Measurements from ENCODE around the gene TMEM63C.

The TMEM63C gene

DNA sequence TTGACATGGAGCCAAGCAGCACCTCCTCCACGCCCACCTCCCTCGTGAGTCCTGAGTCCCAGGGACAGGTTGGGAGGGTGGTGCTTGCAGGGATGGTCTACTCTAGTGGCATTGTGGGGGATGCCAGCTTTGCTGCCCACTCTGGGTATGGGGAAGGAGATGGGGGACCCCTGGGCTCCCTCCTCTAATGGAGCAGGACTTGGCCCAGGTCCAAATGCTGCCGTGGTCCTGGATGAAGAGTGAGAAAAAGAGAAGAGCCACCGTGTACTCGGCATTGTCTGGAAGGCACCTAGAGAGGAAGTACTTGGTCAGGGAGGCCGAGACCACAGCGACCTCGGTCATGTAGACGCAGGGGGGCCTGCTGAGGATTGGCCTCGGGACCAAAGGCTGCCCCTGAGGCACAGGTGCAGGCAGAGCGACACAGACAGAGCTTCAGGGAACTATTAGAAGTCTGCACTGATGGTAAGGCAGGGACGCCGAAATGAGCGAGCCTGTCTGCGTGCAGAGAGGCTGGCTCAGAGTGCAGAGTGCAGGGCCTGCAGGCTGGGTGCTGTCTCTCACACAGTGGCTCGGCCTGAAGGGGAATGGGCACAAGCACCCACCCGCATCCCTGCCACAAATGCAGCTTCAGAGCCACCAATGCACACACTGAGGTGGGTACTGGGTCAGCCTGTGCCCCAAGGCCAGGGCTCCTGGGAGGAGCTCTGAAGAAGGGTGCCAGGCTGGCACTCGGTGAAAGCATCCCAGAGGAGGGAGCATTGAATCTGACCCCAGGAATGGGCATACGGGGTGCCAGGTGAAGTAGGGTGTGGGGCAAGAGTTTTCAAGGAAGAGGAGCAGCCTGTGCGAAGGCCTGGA lies 72.0 kb downstream of the TMEM63C start:
- no peak for DNase-seq (ENCODE audit: low spot score)

DNA sequence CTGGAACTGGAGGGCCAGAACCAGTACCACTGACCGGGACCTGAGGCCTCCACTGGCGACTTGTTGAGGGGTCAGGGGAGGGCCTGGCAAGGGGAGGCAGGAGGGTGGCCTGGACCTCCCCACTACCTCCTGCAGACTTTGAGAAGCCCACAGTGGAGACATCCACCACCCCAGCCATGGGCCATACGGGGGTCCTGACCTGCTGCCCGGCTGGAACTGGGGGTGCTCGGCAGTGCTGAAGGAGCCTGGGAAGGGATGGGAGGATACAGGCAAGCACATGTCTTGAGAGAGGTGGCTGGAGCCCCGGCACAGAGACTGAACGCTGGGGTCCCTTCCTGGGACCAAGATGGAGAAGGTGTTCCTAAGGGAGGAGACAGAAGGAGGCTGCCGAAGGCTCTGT lies 75.1 kb downstream of the TMEM63C start:
- DNase-seq (ENCODE audit: low spot score): no peak

DNA sequence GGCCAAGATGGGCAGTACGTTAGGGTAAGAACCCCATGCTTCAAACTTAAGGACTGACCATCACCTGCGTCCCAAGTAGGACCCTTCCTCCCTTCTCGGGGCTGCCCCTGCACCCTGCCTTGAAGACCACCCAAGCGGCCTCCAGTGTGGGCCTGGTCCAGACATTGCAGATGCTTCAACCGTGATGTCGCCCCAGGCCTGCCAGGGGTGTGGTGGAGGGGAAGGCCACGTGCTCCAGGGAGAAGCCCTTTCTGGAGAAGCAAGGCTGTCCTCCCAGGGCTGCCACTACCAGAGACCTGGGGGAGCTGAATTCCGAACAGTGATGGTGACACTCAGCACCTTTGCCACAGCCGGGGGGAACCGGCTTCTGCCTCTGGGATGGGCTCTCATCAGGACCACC lies 76.1 kb downstream of the TMEM63C start:
- DNase-seq (ENCODE audit: low spot score): no peak

DNA sequence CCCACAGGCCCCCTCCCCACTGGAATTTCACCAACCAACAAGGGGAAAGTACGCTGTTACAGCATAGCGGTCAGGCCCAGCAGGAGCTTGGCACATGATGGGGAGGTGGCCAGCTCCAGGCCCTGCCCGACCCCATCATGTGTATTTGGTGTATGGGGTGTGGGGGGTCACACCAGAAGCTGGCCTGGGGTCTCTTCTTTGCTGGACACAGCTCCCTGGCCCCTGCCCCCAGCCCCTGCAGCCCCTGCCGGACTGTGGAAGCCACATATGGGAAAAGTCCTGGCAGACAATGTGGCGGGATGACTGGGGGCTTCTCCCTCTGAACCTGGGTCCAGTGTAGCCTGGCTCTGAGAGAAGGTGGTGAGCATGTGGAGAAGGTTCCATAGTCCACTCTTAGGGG lies 77.0 kb downstream of the TMEM63C start:
- no peak for DNase-seq (ENCODE audit: low spot score)

DNA sequence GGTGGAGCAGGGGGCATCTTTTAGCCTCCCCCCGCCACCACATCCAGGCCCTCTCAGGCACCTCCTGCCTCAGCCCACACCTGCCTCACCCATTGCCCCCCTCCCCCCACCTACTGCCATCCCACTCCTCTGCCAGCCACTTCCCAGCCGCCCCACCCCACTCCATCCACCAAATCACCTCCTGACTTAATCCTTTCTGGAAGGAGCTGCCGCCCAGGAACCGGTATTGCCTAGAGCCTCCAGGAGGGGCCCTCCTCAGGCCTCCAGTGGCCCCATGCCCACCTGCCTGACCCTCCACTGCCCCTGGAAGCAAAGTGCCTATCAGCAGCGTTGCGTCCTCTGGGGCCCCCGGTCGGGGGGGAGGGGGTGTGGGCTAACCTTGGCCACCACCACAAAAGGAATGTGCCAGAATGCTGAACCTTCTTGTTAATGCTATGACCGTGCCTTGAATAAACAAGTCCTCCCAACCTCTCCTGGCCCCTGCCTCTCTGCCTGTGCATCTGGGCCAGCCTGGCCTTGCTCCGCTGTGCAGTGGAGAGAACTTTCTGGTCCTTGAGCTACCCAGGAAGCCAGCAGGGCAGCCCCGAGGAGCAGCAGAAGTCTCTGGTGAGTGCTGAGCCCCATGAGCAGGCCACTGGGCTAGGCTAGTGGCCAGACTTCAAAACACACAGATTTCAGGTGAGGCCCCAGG lies 77.6 kb downstream of the TMEM63C start:
- DNase-seq (ENCODE audit: low spot score): no peak

DNA sequence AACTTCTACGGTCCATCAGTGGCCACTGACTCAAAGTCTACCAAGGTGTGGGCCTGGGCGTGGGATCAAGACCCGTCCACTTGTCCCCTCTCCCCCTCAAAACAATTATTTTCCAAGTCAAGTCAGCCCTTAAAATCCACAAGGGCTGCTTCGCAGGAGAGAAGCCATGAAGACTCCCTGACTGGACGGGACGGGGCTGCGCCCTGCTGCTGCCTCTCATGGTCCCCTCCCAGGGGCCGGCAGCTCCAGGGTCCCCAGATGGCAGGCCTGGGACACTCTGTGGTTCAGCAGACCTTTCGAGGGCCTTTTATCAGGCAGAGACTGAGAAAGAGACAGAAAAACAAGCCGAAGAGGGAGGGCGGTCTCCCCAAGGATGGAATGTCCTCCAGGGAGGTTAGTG lies 78.6 kb downstream of the TMEM63C start:
- DNase-seq (ENCODE audit: low spot score): no peak

DNA sequence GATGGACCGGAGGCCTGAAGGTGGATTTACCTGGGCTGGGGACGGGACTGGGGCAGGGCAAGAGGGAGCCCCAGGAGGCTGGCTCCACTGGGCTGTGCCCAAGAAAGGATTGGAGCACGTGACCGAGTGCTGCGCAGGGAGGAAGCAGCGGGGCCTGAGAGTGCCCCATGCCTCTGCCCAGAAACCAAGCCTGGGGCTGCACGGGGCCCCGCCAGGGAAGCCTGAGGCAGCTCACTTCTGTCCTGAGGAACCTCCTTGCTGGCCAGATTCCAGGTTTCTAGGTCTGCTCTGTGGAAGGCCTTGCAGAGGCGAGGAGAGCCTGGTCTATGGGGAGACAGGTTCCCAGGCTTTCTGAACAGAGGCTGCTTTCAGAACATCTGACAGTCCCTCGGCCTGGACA lies 79.0 kb downstream of the TMEM63C start:
- DNase-seq (ENCODE audit: low spot score): no peak

DNA sequence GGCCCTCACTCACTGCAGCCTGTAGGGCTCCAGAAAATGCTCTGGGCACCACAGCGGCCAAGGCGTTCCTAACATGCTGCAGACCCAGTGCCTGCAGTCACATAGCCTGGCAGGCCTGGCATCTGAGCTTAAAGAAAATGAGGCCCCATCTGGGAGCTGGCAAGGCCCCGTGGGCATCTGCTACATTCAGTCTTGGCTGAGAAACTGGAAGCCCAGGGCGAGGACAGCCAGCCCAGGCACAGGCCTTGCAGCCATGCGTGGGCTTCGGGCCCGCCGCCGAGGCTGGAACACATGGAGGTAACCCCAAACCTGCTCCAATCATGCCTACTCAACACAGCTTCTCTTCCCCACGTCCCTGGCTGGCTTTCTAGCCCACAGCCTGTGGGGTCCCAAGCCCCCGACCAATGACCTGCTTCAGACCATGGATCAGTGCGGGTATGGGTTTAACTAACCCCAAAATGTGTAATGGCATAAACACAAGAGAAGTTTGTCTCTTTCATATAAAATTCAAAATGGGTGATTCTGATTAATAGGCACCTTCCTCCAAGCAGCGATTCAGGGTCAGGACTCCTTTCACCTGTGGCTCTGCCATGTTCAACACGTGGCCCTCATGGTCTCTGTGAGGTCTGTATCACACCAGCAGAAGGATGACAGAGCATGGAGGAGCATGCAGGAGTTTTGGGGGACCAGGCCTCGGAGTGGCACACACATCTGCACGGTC lies 83.0 kb downstream of the TMEM63C start:
- DNase-seq (ENCODE audit: low spot score): no peak

DNA sequence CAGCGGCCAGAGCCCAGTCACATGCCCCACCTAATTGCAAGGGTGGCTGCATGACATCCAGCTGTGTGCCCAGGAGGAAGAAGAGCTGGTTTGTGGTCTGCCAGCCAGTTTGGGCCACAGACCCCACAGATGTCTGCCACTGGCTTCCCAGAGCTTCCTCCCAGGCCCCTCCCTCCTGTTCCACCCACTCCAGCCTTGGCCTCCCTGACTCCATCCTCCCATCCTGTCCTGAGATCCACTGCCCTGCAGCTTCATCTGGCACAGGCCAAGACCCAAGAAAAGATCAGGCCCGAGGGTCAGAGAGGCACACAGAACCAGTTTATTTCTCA lies 83.6 kb downstream of the TMEM63C start:
- DNase-seq (ENCODE audit: low spot score): no peak

DNA sequence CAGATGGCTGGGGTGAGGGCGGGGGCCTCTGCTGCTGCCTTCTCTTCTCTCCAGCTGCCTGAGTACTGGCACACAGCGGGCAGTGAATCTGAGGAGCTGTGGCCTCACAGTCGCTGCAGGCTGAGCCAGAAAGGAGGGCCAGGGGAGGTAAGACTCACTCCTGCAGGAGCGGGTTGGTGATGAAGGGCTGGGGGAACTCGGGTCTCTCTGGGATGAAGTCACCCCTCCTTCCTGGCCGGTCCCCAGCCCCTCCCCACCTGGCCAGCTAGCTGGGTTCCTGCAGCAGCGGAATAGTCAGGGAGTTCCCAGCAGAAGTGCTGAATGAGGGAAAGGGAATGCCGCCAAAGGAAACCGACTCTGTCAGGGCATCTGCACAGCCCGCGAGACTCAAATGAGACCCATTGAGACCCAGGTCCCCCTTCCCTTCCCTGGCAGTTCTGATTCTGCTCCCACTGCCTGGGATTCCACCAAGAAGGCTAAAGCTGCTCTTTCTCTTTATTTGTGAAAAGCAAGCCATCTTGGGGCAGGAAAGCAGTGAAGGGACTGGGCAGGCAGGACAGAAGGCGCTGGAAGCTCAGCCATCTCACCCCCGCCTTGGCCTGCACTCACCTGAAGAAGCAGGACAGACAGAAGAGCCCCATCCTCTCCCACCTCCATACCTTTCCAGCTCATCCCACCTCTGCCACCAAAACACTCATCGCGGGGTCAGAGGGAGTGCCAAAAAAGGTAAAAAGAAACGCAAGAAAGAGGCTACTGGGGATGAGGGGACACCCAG lies 84.2 kb downstream of the TMEM63C start:
- no peak for DNase-seq (ENCODE audit: low spot score)

DNA sequence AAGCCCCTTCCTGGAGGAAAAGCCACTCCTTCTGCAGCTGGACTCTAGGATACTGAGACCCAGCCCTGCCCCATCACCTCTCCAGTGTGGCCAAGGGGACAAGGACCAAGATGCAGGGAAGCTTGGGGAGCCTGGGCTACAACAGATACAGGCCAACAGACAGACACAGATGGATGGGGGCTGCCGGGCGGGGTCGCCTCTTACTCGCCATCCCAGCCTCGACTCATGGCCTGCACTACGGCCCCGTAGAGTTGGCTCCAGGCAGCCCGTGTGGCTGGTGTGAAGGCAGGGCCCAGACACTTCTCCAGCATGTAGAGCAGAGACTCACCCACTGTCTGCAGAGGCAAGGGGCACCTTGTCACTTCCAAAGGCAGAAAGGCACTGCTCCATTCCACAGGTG lies 84.7 kb downstream of the TMEM63C start:
- DNase-seq (ENCODE audit: low spot score): no peak

DNA sequence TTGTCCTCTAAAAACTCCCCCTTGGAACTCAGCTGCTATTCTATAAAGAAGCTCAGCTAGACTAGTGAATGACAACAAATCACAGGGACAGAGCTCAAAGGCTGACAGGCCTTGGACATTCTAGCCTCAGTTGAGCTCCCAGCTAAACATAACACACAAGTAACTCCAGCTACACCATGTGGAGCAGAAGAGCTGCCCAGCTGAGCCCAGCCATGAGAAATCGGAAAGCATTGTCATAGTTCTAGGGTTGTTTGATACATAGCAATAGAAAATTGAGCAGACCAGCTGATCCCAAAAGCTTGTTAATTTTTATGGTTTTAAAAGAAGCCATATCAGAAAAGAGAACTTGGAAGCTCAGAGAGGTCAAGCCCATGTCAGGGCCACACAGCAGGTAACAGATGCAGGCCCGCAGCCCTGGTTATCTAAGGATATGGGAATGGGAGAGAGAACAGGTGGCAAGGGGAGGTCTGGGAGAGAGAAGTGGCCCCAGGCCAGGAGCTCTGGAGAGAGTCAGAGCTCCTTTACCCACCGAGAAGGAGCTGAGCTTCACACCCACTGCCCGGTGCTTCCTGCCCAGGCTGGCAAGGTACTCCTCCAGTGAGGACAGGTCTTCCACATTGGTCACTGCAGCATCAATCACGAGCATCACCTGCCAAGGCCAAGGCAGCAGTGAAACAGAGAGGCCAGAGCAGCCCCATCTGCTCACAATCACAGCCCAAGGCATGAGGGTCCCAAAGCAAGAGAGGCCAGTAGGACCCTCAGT lies 86.5 kb downstream of the TMEM63C start:
- no peak for DNase-seq (ENCODE audit: low spot score)

DNA sequence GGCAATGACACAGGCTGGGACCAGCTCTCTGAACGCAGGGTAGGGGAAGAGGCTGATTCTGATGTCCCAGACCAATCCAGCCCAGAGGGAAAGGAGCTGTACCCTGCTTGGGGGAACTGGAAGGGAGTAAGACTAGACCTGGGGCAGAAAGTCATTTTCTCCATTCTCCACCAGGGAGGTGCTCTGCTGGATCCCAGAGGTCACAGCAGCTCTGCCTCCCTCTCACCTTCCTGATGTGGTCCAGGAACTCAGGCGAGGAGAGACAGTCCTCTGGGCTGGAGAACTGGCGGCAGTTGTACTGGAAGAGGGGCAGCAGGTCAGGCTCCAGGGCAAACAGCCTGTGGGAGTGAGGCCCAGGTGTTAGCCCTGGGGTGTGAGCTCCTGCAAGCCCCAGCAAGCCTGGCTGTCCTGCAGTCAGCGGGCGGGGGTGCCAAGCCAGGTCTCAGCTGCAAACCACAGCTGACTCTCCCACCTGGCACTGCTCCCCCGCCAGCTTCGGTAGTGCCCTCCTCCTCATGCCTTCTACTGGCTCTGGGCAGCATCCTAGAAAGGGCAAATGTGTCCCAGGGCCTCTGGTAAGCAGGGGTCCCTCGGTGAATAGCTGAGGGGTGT lies 87.5 kb downstream of the TMEM63C start:
- DNase-seq (ENCODE audit: low spot score): no peak

DNA sequence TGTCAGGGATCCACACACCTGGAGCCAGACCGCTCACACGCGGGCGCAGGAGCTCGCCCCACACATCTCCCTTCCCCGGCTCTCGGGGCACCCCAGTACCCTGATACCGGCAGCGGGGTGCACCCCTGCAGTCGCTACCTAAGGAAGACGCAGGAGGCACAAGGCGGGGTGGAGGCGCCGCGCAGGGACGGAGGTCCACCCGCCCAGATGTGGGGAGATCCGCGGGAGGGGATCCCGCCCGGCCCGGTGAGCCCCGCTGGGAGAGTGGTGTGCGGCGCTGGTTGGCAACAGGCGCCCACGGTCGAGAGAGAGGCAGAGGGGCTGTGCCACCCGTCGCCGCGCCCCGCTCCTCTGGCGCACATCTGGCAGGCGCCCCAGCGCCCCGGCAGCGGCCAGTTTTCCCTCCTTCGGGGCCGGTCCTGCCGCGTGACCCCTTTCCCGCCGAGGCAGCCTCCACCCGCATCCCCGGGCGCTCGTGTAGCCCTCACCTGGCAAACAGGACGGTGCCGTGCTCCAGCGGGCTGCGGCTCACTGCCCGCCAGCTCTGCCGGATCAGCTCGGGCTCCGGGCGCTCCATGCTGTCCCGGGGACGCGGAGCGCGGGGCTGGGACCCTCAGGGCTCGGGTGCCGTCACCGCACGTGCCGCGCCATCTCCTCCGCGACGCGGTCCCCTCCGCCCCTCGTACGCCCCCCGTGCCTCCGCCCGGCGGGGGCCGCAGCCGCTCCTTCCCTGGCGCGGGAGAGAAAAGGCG lies 88.9 kb downstream of the TMEM63C start:
- DNase-seq (ENCODE audit: low spot score): no peak

DNA sequence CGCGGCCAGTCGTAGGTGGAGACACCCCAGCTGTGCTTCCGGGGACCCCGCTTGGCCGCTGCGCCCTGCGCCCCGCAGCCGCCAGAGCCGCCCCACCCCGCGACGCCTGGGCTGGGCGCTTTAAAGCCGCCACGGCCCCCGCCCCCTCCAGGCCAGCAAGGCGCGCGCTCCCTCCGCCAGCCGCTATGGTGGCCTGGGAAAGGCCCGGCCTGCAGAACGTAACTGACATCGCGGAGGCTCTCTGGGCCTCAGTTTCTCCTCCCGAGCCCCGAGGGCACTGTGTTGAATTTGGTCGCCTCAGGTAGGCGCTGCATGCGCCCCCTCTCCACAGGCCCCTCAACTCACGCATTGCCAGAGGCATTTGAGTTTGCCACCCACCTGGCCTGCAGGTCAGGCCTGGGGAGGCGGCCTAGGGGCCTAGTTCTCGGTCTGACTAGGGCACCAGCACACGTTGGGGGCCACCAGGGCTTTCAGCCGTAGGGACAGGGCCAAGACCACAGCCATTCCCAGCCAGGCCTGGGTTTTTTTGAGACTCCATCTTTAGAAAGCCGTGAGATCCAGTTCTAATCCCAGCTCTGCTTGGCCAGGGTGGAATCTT lies 89.6 kb downstream of the TMEM63C start, which contains the start of gene NGB:
NGB (minus strand) TSS at position 94 of the 598 bp plus-strand sequence. CDS start 269 bp downstream, outside the sequence.
- no peak for DNase-seq (ENCODE audit: low spot score)

DNA sequence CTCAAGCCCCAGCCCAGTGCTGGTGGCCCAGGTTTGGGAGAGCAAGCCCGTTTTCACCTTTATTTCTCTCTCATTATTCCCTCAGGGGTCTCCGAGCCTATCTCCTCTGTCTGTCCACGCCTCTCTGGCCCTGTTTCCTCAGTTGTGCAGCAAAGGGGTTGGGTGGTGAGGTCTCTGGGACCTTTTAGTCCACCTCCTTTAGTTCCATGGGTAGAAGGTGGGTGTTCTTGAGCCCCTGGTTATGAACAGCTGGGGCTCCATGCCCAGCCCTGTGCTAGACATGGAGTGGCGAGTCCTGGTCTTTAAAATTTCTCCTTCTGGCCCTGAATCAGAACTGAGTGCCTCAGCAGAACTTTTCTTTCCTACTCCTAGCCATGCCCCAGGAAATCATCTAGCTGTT lies 90.7 kb downstream of the TMEM63C start:
- no peak for DNase-seq (ENCODE audit: low spot score)

DNA sequence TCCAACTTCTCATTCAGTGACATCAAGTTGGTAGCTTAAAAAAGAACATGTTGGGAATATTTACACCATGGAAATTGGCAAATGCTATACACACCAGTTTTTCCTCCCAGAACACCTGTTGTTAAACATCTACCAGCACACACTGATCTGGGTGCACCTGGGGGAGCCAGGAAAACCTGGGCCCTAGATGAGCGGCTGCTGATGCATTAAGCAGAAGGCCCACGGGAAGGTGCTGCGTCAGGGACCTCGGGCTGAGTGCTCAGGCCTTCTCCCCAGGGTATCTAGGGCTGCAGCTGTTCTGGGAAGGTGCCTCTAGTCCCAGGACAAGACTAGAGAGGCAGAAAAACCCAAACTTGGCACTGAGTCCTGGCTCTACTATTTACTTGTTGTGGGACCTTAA lies 92.2 kb downstream of the TMEM63C start:
- no peak for DNase-seq (ENCODE audit: low spot score)

DNA sequence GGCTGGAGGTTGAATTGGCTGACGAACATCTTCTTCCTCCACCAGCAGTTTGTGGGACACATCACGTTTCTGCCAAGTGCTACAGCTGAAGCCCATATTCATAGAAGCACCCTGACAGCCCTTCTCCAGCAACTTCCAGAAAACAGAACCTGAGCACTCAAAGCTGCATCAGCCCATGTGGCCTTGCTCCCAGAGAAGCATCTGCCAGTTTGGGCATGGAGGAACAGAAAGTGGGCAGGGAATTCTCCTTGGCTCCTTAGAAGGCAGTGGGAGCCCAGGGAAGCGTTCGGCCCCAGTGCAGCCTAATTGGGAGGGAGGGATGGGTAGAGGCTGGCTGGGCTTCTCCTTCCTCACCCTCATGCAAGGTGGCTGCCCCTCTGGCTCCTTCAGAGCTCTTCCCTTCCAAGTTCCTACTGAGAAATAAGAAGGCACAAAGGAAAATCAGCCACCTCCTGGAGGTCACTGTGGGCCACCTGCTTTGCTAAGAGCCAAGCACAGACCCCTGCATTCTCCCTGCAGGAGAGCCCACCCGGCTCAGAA lies 93.5 kb downstream of the TMEM63C start:
- DNase-seq (ENCODE audit: low spot score): no peak

DNA sequence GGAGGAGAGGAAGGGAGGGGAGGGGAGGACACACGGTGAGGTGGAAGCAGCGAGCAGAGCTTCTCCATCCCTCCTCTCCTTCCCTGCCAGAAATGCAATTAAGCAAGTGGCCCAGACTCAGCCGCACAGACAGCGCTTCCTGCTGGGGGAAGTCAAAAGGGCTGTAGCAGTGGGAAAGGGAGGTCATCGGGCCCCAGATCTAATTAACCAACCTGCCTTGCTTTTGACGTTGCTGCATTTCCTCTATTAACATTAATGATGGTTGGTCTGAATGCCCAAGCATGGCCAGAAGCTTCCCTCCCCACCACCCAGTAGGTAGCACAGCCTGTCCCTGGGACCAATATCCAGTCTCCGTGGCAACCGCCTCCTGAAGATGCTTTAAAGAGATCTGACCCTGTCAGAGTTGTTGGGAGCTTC lies 94.0 kb downstream of the TMEM63C start:
- DNase-seq (ENCODE audit: low spot score): no peak
